GM21723 (cell line): ENCODE measurements around the gene DAP.

Experiments used
- ATAC-seq: cut with Tn5 transposase; IDR thresholded peaks from one replicate; pipeline ENCODE4 v1.9.1; 2021; ENCODE audit warnings: mild to moderate bottlenecking, moderate library complexity; ENCODE audit not compliant: unreplicated experiment

Gene DAP

GRCh38 chr5:10695055-10695649 lies 65.9 kb downstream of the DAP start:
- peak; percentile 46 for ATAC-seq

GRCh38 chr5:10691826-10692785 lies 68.9 kb downstream of the DAP start:
- no peak for ATAC-seq

- ATAC-seq: no peak
Observed at GRCh38 chr5:10690460-10691440, 70.3 kb downstream of the DAP start.

GRCh38 chr5:10689391-10690081 lies 71.5 kb downstream of the DAP start:
- no peak for ATAC-seq

- no peak for ATAC-seq
Observed at GRCh38 chr5:10688651-10689171, 72.3 kb downstream of the DAP start.

GRCh38 chr5:10686890-10687289 lies 74.1 kb downstream of the DAP start:
- no peak for ATAC-seq

GRCh38 chr5:10685115-10685521 lies 75.9 kb downstream of the DAP start:
- ATAC-seq: peak; percentile 79

- peak; percentile 59 for ATAC-seq
Observed at GRCh38 chr5:10684303-10685086, 76.5 kb downstream of the DAP start.

GRCh38 chr5:10682801-10683525 lies 78.1 kb downstream of the DAP start:
- ATAC-seq: no peak

GRCh38 chr5:10681731-10682679 lies 79.0 kb downstream of the DAP start:
- ATAC-seq: no peak

GRCh38 chr5:10680876-10681481 lies 80.1 kb downstream of the DAP start:
- no peak for ATAC-seq

- no peak for ATAC-seq
Observed at GRCh38 chr5:10679336-10679988, 81.6 kb downstream of the DAP start.

GRCh38 chr5:10678244-10678643 lies 82.8 kb downstream of the DAP start:
- ATAC-seq: no peak

GRCh38 chr5:10677533-10677932 lies 83.5 kb downstream of the DAP start:
- no peak for ATAC-seq

- no peak for ATAC-seq
Observed at GRCh38 chr5:10676946-10677345, 84.1 kb downstream of the DAP start.

GRCh38 chr5:10676224-10676623 lies 84.8 kb downstream of the DAP start:
- ATAC-seq: no peak
